ENCODE results near the gene QDPR.
"Not testable (repeated sequence)": the region's sequence is repeated elsewhere in the genome, so short reads cannot be mapped to it uniquely, and the experiment has no call there.

Gene QDPR

GRCh38 chr4:17511950-17512795 lies at the start of gene QDPR:
QDPR (minus strand) TSS chr4:17512090; CDS start chr4:17512054, 36 bp downstream.
- DNase-seq (ENCODE audit: low spot score), result peak; percentile 93

- peak; percentile 81 for DNase-seq (ENCODE audit: low spot score)
Measured at GRCh38 chr4:17561195-17561909, 49.5 kb upstream of the QDPR start.

GRCh38 chr4:17560065-17560673 lies 48.3 kb upstream of the QDPR start:
- DNase-seq (ENCODE audit: low spot score), result no peak

GRCh38 chr4:17559709-17560048 lies 47.8 kb upstream of the QDPR start:
- no peak for DNase-seq (ENCODE audit: low spot score)

- no peak for DNase-seq (ENCODE audit: low spot score)
Measured at GRCh38 chr4:17558941-17559708, 47.2 kb upstream of the QDPR start.

GRCh38 chr4:17557880-17558279 lies 46.0 kb upstream of the QDPR start:
- DNase-seq (ENCODE audit: low spot score), result no peak

GRCh38 chr4:17556498-17556897 lies 44.6 kb upstream of the QDPR start:
- DNase-seq (ENCODE audit: low spot score), result no peak

- DNase-seq (ENCODE audit: low spot score), result no peak
Measured at GRCh38 chr4:17554568-17554967, 42.7 kb upstream of the QDPR start.

GRCh38 chr4:17552427-17552826 lies 40.5 kb upstream of the QDPR start:
- no peak for DNase-seq (ENCODE audit: low spot score)

- DNase-seq (ENCODE audit: low spot score), result no peak
Measured at GRCh38 chr4:17550549-17550948, 38.7 kb upstream of the QDPR start.

- DNase-seq (ENCODE audit: low spot score), result no peak
Measured at GRCh38 chr4:17546678-17547077, 34.8 kb upstream of the QDPR start.

GRCh38 chr4:17546222-17546621 lies 34.3 kb upstream of the QDPR start:
- DNase-seq (ENCODE audit: low spot score), result no peak

- DNase-seq (ENCODE audit: low spot score), result no peak
Measured at GRCh38 chr4:17545374-17546140, 33.7 kb upstream of the QDPR start.

- DNase-seq (ENCODE audit: low spot score), result peak; percentile 87
Measured at GRCh38 chr4:17544831-17545234, 32.9 kb upstream of the QDPR start.

GRCh38 chr4:17544205-17544604 lies 32.3 kb upstream of the QDPR start:
- DNase-seq (ENCODE audit: low spot score), result peak; percentile 98

- not testable (repeated sequence) for DNase-seq (ENCODE audit: low spot score)
Measured at GRCh38 chr4:17537060-17537459, 25.2 kb upstream of the QDPR start.

- no peak for DNase-seq (ENCODE audit: low spot score)
Measured at GRCh38 chr4:17535906-17536305, 24.0 kb upstream of the QDPR start.

GRCh38 chr4:17535242-17535641 lies 23.4 kb upstream of the QDPR start:
- DNase-seq (ENCODE audit: low spot score), result no peak

GRCh38 chr4:17534705-17535104 lies 22.8 kb upstream of the QDPR start:
- no peak for DNase-seq (ENCODE audit: low spot score)

- no peak for DNase-seq (ENCODE audit: low spot score)
Measured at GRCh38 chr4:17531538-17532285, 19.8 kb upstream of the QDPR start.
